NCI-H1694 (cell line): Measurements from ENCODE around the gene F5.
"Not testable (repeated sequence)": the region's sequence is repeated elsewhere in the genome, so short reads cannot be mapped to it uniquely, and the experiment has no call there.

Experiments used
- DNase-seq: peaks from one replicate; lab custom pipeline; 2025; lab: John Stamatoyannopoulos, UW

F5 gene

GRCh38 chr1:169538998-169539871, 47.0 kb downstream of the F5 start:
- DNase-seq = no peak

DNA sequence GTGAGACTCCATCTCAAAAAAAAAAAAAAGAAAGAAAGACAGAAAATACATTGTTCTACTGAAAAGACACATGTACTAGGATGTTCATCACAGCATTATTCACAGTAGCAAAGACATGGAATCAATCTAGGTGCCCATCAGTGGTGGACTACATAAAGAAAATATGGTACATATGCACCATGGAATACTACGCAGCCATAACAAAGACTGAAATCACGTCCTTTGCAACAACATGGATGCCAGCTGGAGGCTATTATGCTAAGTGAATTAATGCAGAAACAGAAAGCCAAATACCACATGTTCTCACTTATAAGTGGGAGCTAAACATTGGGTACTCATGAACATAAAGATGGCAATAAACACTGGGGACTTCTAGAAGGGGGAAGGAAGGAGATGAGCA, 51.6 kb downstream of the F5 start:
- no peak for DNase-seq

GRCh38 chr1:169533528-169534190, 52.6 kb downstream of the F5 start:
- not testable (repeated sequence) for DNase-seq

GRCh38 chr1:169530448-169530847, 55.8 kb downstream of the F5 start:
- DNase-seq = no peak

DNA sequence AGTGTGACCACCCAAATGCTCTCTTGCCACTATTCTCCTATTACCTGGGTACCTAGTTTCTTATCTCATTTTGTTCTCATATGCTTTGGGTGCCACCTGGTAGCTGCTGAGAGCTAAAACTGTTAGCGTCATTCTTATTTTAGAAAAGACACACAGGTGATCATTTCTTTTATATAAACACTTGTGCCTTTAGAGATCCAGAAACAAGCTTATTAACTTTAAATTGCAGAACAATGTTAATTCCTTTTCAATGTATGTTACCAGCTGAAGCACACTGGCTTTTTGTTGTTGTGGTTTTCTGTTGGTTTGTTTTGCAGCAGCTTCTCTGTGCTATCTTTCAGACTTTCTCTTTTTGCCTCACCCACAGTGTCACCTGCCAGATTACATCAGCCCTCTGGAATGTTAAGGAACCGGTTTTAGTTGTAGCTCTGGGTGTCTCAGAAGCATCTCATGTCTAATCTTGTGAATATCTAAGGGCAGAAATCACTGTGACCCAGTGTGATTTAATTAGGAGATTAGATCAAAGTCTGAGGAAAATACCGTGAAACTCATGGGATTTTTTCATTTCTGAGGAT, 57.1 kb downstream of the F5 start:
- DNase-seq = no peak

- DNase-seq = no peak
These were observed 57.8 kb downstream of the F5 start for GRCh38 chr1:169528215-169529067.

DNA sequence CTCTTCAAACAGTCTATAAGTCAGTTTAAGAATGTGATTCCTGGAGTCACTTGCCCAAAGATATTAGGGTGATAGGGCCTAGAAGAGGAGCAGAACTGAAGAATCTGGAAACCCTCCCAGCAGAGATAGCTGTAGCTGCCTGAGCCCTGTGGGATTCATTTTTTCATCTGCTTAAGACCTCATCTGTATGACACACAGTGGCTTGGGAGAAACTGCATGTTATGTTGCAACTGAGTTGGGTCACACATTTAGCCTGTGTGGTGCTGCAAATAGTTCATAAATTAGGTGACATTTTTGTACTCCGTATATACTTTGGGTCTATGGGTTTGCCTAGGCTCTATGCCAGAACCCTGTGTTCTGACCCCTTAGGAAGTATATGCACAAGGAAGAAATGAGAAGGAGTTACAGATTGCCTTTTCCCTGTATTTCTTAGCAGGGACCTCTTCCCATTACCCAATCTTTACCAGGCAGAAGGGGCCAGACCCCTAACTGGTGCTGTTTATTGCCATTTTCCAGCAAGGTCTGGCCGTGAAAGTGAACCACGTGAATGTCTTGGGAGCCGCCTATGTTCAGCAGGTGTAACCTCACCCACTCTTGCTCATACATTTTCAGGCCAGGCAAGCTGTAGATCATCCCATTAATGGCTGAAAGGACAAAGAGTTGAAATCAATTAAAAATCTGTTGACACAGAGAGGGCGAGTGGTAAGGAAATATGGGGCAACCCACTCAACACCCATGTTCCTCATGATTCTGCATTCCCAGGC, 58.6 kb downstream of the F5 start:
- no peak for DNase-seq

DNA sequence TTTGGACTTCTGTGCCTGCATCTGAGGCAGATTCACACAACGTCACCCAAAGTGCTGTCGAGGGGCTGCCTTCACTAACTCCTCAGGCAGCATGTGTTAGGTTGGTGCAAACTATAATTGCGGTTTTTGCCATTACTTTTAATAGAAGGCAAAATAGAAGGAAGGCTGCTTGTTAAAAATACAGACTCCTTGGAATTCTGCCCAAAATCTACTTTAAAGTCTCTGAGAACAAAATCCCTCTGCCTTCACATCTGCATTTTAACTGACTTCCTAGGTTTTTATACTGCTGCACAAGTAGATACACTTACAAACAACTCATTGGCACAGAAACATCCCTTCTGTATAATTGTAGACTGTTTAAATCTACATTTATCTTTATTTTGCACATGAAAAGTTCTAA, 59.3 kb downstream of the F5 start:
- no peak for DNase-seq

- no peak for DNase-seq
These were observed 60.0 kb downstream of the F5 start for GRCh38 chr1:169526120-169526832.

DNA sequence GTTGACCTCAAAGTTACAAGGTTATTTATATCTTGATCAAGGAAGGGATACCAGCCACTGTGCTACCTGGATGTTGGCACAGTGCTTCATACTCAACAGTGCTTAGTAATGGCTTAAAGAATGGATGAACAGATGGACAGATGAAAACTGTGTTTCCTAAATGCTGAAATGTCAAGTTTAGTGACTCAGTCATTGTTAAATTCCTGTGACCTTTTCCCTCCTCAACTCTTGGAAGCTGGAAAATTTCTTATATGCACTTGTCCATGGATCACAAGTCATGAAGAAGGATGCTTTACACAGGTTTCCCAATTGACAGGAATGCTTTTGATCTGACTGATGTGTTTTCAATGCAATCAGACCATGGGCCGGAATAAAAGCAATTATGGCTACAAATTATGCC, 60.9 kb downstream of the F5 start:
- no peak for DNase-seq

- no peak for DNase-seq
These were observed 62.4 kb downstream of the F5 start for GRCh38 chr1:169523904-169524303.

DNA sequence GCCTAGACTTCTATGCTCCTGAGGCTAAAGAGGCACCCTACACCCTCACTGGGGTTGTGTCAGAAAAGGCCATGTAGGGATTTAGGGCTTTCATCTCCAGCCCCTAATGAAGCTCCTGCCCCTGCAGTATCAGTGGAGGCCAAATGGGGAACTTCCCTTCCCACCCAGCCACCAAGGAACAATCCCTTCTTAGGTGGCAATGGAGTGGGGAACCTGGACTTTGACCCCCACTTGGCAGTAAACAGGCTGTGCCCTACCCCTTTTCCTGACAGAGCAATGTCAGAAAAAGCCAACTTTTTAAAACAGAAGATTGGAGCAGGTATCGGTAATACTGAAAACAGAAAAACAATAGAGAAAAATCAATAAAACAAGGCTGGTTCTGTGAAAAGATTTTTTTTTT, 65.1 kb downstream of the F5 start:
- DNase-seq = no peak

- DNase-seq = no peak
These were observed 68.6 kb downstream of the F5 start for GRCh38 chr1:169517558-169518186.

- DNase-seq = no peak
These were observed 70.6 kb downstream of the F5 start for GRCh38 chr1:169515641-169516040.

DNA sequence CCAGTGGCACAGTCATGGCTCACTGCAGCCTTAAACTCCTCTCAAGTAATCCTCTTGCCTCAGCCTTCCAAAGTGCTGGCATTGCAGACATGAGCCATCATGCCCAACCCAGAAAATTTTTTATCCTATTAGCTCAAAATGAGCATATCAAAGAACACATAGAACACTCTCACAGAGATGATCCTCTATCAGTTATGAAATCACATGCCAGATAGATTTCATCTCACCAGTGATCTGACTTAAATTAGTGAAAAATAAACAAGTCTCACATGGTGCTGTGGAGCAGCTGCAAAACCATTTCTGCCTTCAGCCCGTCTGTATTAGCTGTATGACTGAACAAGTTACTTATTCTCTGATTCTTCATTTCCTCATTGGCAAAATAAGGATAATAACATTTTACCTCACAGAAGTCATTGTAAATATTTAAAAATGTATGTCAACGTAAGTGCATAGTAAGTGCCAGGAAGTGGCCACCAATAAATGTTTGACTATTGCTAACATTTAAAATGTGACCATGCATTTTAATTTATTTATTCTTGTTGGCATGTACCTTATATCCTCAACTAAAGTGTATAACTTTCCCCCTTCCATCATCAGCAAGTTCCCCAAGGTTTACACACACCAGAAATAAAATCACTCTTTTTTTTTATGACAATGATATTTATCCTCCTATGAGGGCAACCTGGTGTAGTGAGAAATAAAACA, 71.6 kb downstream of the F5 start:
- DNase-seq = no peak

DNA sequence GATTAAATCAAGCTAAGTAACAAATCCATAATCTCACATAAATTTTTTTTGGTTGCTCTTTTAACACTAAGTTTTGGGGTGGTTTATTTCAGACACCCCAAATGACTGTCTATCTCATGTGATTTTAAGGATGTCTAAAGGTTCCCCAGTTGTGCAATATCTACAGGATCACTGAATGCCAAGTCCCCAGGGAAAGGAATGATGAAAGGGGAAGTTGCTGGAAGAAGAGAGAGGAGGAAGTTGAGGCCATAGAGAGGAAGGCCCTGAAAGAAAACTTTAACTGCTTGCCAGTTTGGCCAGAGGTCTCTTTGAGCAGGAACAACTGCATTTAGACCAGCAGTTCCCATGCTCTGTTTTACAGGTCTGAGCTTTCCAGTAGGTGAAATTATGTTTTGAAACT, 73.1 kb downstream of the F5 start:
- no peak for DNase-seq

GRCh38 chr1:169511316-169512005, 74.8 kb downstream of the F5 start:
- no peak for DNase-seq

GRCh38 chr1:169510060-169510459, 76.2 kb downstream of the F5 start:
- no peak for DNase-seq

GRCh38 chr1:169509354-169509753, 76.9 kb downstream of the F5 start:
- DNase-seq = no peak
